GM18526 (cell line): ENCODE data around the gene USP40.

Experiments used
- POLR2A ChIP-seq: IDR thresholded peaks from 3 replicates; pipeline ENCODE4 v1.6.1; 2011; ENCODE audit not compliant: insufficient read length; ENCODE audit errors: extremely low read depth

USP40 gene

DNA sequence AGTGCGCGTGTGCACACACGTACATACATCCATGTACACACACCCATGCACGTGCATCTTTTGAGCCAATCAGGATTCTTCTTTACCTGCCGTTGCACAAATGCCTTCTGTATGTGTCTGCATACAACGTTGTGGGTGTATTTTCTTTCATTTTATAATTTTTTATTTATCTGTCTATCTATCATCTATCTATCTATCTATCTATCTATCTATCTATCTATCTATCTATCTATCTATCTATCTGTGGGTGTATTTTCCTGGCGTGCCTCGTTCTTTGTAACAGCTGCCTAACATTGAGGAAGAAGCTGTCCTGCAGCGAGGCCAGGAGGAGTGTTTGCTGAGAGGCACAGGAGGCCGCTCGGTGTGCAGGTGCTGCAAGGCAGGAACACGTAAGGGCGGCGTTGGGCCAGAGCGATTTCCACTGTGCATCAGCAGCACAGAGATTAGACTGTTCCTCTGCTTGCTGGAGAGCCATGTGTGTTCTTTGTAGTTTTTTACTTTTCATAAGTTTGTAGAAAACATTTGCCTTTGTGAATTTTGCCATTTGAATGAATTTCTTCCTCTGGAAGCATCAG is 127.9 kb downstream of the USP40 start:
- no peak for TF ChIP-seq POLR2A

DNA sequence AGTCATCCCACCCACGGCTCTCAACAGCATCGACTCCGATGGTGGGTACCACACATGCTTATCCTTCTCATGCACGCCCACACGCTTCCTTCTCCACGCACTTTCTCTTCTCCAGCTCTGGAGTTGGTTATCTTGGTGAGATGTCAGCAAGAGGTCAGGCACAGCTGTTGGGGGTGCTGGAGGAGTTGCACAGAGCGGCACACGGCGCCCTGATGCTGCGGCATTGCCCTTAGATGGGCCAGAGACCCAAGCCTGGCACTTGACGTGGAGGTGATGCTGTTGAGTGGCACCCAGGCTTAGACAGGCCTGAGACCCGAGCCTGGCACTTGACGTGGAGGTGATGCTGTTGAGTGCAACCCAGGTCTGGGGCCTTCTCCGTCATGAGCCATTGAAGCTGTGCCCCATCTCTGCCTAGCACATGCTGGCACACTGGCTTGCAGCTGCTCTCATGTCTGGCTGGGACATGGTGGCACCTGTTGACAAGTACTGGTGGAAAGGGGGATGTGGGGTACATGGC is 129.1 kb downstream of the USP40 start:
- TF ChIP-seq POLR2A, result no peak

DNA sequence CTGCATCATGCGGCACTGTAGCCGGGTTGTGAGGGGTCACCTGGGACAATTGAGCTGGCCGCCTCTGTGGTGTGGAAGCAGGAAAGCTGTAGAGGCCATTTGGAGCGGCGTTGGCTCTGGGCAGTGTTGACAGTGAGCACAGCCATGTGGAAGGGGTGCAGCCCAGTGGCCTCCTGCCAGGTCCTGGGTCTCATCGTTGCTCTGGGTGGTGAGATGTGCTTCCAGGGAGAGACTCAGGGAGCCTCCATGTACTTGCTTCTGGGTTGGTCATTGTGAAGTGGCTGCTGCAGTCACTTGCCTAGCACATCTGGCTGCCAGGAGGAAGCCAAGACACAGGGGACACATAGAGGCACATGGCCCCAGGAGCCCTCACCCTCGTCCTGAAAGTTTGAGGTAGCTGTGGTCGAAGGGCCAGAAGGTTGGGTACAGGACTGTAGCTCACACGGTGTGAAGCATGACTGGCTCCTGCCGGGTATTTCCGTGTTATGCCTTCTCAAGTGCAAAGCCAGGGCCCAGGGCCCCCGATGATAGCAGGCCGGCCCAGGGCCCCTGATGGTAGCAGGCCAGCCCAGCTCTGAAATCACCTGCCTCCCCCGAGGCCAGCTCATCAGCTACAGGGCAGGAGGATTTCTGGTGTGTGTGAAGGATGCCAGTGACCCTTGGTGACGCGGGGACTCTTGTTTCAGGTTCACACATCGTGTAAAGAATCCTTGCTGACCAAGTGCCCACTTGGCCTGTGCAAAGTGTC is 129.7 kb downstream of the USP40 start:
- no peak for TF ChIP-seq POLR2A

DNA sequence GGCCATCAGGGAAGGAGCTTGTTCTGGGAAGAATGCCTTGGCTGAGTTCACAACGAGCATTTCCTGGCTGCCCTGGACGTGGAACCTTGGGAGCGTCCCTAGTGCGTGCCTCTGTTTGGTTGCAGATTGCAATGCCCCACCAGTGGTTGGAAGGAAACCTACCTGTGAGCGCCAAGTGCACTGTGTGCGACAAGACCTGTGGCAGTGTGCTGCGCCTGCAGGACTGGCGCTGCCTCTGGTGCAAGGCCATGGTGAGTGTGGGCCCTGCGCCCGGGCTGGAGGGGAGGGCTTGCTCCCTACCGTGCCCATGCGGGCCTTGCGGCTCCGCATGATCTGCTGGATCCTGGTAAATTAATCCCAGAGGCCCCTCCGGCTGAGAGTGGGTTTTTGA is 130.4 kb downstream of the USP40 start:
- no peak for TF ChIP-seq POLR2A

DNA sequence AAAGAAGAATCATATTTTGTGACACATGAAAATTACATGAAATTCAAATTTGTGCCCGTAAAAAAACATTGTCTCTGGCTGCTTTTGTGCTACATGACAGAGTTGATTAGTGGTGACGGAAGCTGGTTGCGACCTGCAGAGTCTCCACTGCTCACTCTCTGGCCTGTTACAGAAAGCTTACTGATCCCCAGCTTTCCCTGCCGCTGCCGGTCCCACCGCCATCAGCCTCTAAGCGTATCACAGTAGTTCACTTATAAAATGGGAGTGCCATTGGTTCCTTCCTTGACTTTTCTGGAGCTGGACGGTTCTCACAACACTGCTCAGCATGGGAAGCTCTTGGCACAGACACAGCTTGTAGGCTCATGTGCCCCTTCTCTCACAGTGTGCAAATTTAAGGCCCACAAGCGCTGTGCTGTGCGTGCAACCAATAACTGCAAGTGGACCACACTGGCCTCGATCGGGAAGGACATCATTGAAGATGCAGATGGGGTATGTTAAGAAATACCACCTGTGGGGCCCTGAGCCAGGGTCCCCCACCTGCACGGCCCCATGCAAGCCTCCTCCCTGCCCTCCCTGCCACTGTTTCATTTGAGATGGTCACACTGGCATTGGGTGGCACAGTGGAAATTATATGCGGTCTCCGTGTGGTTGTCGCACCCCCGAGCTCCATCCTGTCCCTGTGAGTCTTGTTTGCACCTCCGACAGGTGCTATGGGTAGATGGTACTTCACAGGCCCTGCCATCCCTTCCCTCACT is 131.0 kb downstream of the USP40 start:
- TF ChIP-seq POLR2A, result no peak

DNA sequence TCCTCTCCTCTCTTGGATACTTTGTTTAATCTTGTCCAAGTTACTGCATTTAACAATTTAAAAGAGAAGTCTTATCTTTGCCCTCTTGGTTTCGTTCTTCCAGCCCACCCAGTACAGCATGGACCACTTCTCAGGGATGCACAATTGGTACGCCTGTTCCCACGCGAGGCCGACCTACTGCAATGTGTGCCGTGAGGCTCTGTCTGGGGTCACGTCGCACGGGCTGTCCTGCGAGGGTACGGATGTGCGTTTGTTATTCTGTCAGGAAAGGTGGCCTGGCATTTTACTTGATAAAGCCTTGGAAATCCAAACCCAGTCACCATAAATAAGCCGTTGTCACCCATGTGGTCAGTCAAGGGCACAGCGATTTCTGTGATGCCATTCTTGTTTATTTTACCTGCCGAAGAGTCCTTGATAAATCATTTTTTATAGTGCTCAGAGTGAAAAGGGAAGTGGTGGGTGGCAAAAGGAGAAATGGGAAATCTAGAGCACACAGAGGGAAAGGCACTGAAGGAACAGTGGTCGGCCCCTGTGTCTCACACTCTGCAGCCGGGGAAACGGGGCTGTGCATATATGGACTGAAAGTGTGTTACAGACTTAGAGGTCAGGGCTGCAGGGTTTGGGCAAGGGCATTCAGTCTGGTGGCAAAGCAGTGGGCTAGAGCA is 131.8 kb downstream of the USP40 start:
- TF ChIP-seq POLR2A, result no peak

DNA sequence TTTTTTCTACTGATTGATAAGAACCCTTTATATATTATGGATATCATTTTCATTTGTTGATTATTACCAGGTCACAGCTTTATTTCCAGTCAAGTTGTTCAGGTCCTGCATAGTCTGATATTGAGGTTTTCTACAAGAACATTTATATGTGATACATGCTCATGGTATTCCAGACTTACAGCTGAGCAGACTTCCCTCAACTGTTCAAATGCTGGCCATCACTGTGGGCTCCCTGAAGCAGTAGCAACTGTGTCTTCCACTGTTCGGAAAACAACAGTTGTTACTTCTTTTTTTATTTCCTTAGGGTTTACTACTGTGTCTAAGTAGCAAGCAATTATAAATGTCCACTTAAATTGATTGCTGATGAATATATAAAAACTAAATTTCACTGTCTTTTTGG is 132.8 kb downstream of the USP40 start:
- TF ChIP-seq POLR2A, result no peak

DNA sequence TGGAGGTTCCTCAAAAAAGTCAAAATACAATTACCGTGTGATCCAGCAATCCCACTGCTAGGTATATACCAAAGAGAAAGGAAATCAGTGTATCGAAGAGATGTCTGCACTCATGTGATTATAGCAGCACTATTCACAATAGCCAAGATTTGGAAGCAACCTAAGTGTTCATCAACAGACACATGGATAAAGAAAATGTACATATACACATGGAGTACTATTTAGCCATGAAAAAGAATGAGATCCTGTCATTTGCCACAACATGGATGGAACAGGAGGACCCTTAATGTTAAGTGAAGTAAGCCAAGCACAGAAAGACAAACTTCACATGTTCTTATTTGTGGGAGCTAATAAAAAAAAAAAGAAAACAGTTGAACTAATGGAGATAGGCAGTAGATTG is 133.6 kb downstream of the USP40 start:
- TF ChIP-seq POLR2A, result no peak

DNA sequence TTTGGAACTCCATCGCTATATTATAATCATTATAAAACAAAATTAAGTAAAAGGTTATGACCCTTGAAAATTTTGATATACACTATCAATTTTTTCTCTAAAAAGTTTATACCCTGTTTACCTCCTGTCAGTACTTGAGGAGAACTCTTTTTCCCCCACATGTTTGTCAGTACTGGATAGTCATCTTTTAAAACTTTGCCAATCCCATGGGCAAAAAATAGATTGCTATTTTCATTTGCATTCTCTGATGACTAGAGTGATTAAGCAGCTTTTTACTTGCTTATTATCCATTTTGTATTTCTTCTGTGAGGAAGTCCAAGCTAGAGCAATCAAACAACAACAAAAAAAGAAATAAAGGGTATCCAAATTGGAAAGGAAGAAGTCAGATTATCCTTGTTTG is 135.9 kb downstream of the USP40 start:
- no peak for TF ChIP-seq POLR2A

DNA sequence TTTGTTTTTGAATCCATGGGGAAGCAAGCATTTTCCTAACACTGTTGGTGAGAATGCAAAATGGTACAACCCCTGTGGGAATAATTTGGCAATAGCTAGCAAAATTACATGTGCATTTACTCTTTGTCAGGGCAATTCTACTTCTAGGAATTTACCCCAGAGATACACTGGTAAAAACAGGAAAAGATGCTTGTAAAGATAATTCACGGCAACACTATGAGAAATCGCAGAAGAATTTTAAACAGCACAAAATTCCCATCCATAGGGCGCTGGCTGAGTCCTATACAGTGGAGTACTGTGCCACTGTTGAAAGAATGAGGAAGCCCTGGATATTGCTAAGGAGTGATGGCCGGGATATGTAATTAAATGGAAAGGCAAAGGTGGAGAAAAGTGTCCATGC is 136.5 kb downstream of the USP40 start:
- no peak for TF ChIP-seq POLR2A

DNA sequence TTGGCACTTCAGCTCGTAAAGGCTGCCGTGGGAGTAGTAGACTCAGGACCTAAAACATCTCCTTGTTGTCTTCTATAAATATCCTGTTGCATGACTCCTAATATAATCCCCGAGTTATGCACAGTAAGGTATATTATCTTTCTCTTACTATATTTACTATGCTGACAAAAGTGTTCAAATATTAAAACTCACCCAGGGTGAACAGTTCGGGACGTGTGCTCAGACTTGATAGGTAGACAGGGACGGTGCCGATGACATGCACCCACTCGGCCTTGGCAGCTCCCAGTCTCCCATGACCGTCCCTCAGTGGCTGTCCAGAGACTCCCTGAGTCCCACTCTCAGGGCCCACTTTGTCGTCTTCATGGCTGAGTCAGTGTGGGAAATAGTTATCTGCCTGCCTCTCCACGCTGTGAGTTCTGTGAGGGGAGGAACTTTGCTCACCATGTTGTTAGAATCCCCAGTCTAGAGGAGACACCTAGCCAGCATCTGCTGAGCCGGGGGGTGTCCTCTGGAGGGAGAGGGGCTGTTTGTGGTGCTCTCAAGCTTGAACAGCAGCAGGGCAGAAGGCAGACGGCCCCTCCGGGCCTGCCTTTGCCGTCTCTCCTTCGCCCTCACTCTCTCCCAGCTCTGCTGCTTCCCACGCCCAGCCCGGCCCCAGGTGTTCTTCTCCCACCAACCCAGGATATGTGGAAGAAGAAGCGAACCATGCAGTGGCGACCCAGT is 137.2 kb downstream of the USP40 start:
- no peak for TF ChIP-seq POLR2A

DNA sequence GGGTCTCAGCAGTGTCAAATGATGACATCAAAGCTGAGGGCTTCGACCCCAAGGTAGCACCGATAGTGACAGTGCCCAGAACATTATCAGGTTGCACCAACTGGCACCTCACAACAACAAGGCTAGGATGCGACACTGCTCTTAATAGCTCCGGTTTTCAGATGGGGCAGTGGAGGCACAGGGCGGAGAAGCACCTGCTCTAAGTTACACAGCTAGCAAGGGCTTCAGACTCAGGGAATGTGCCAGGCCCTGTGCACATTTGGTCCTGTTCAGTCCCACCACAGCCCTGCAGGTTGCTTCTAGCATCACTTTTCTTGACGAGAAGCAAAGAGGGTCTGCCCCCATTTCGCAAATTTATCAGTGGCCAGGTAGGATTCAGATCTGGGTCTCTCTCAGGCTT is 138.1 kb downstream of the USP40 start:
- no peak for TF ChIP-seq POLR2A

DNA sequence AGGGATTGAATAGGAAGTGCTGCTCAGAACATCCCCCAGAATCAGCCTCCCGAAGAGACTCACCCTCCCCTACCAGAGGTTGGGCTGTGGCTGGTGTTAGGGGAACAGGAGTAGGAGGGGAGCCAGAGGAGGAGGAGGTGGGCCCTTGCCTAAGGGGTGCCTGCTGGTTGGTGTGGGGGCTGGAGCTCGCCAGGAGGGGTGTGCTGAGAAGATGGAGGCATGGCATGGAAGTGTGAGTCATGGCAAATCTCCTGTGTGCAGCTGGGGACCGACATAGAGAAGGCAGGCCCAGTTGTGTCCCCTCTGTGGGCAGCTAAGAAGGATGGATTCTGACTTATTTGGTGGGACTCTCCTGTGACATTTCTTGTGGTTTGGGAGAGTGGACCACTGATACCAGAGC is 138.6 kb downstream of the USP40 start:
- no peak for TF ChIP-seq POLR2A

DNA sequence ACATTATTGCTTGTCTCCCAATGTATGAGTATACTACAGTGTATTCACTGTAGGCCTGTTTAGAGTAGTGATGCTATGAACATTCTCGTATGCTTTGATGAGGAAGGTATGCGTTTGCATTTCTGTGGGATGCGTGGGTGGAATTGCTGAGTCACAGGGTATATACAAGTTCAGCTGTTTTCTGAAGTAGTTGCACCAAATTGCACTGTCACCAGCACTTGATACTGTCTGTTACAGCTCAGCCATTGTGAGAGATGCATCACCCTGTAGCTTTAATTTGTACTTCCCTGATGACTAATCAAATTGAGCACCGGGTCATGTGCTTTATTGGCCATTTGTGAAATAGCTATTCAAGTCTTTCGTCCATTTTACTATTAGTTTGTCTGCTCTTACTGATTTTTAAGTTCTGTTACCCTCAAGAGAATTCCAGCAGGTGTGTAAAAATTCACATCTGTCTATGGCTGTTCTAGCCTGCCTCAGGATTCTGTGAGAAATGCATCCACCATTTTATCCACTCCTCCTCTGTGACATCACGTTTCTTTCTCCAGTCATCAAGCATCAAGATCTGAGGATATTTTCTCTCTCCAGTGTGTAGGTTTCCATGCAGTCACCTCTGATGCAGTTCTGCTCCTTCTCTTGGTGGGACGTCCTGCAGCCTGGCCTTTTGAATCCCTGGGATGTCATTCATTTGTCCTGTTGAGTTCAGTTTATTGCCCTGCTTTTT is 139.8 kb downstream of the USP40 start:
- TF ChIP-seq POLR2A, result no peak
